ENCODE data around the gene CLTB.
A peak's percentile ranks its signal among the peaks of the same experiment; 100 is the strongest.

The CLTB gene

GRCh38 chr5:176382721-176383120 lies 33.6 kb downstream of the CLTB start:
- no peak for DNase-seq (ENCODE audit: low read depth in 2 of 2)

GRCh38 chr5:176381979-176382378 lies 34.4 kb downstream of the CLTB start:
- no peak for DNase-seq (ENCODE audit: low read depth in 2 of 2)

- no peak for DNase-seq (ENCODE audit: low read depth in 2 of 2)
These were observed 34.9 kb downstream of the CLTB start for GRCh38 chr5:176381423-176381822.

- DNase-seq (ENCODE audit: low read depth in 2 of 2): no peak
These were observed 36.5 kb downstream of the CLTB start for GRCh38 chr5:176379881-176380280.

- DNase-seq (ENCODE audit: low read depth in 2 of 2): no peak
These were observed 43.1 kb downstream of the CLTB start for GRCh38 chr5:176373100-176373818.

- DNase-seq (ENCODE audit: low read depth in 2 of 2): no peak
These were observed 44.5 kb downstream of the CLTB start for GRCh38 chr5:176371621-176372539.

GRCh38 chr5:176369934-176370711 lies 46.2 kb downstream of the CLTB start:
- DNase-seq (ENCODE audit: low read depth in 2 of 2): no peak

GRCh38 chr5:176368726-176369125 lies 47.6 kb downstream of the CLTB start:
- no peak for DNase-seq (ENCODE audit: low read depth in 2 of 2)

- no peak for DNase-seq (ENCODE audit: low read depth in 2 of 2)
These were observed 50.0 kb downstream of the CLTB start for GRCh38 chr5:176366232-176366894.

GRCh38 chr5:176365351-176366231 lies 50.7 kb downstream of the CLTB start, which contains the start of gene ARL10:
Gene ARL10, plus strand, starts transcription at chr5:176365487. Its CDS starts 77 bp downstream, at chr5:176365564.
- DNase-seq (ENCODE audit: low read depth in 2 of 2): peak; percentile 54 to 62

GRCh38 chr5:176364765-176365350 lies 51.5 kb downstream of the CLTB start:
- DNase-seq (ENCODE audit: low read depth in 2 of 2): no peak

- no peak for DNase-seq (ENCODE audit: low read depth in 2 of 2)
These were observed 54.2 kb downstream of the CLTB start for GRCh38 chr5:176362233-176362490.

- peak; percentile 89 to 94 for DNase-seq (ENCODE audit: low read depth in 2 of 2)
These were observed 54.7 kb downstream of the CLTB start, which contains the start of gene KIAA1191 for GRCh38 chr5:176361437-176362232. Gene KIAA1191, minus strand, starts transcription at chr5:176361764. Its CDS starts 2,256 bp downstream, at chr5:176359508.

GRCh38 chr5:176360894-176361436 lies 55.4 kb downstream of the CLTB start:
- no peak for DNase-seq (ENCODE audit: low read depth in 2 of 2)

GRCh38 chr5:176359658-176360057 lies 56.7 kb downstream of the CLTB start:
- DNase-seq (ENCODE audit: low read depth in 2 of 2): no peak

- DNase-seq (ENCODE audit: low read depth in 2 of 2): no peak
These were observed 60.2 kb downstream of the CLTB start for GRCh38 chr5:176356179-176356566.

- DNase-seq (ENCODE audit: low read depth in 2 of 2): no peak
These were observed 60.8 kb downstream of the CLTB start for GRCh38 chr5:176355400-176356178.

- no peak for DNase-seq (ENCODE audit: low read depth in 2 of 2)
These were observed 62.8 kb downstream of the CLTB start for GRCh38 chr5:176353533-176353932.

Measured in stimulated activated CD4-positive, alpha-beta T cell treated with anti-CD3 and anti-CD28 coated beads, Interleukin-4, amount 100 ng/mL, for 48 hours (primary cell).